Neural progenitor cell (in vitro differentiated cells): ENCODE data around the gene ARID3A.

Experiments
- EZH2 ChIP-seq: fragments of 200-600 bp; sonication (generic); IDR thresholded peaks from 2 replicates; pipeline ENCODE4 v1.6.1; 2017; ENCODE audit warnings: antibody characterized with exemption, mild to moderate bottlenecking, moderate library complexity
- EZH2phosphoT487 ChIP-seq: fragments of 200-600 bp; sonication (generic); IDR thresholded peaks from 2 replicates; pipeline ENCODE4 v1.6.1; 2017; ENCODE audit warnings: antibody characterized with exemption
- TF ChIP-seq, protein P1 (sequence below): fragments of 200-600 bp; sonication (generic); IDR thresholded peaks from 2 replicates; pipeline ENCODE4 v1.5.1; 2017; ENCODE audit warnings: antibody characterized with exemption, mild to moderate bottlenecking

DNA sequence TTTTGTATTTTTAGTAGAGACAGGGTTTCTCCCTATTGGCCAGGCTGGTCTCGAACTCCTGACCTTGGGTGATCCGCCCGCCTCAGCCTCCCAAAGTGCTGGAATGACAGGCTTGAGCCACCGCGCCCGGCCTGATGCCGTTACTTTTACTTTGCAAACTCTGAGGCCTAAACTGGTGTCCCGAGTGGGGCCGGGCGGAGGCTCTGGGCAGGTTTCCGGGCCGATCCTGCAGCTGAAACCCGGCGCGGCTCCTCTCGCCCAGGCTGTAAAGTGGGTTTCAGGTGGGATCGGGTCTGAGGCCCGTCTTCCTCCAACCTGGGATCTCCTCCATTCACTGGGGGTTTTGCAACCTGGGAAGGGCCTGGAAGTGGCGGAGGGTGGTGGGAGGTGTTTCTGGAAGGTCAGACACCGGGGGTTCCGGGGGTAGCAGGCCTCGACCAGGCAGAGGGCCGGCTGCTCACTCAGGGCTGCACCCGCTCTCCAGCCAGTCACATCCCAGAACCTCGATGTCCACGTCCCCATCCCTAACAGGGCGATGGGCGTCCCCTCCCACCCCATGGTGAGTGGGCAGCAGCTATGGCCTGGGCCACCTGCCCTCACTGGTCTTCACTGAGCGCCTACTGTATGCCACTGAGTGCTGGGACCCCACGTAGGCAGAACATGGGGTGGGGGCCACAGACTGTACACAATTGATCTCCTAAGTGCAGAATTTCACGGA lies 37.0 kb downstream of the ARID3A start:
- TF ChIP-seq, protein P1, sequence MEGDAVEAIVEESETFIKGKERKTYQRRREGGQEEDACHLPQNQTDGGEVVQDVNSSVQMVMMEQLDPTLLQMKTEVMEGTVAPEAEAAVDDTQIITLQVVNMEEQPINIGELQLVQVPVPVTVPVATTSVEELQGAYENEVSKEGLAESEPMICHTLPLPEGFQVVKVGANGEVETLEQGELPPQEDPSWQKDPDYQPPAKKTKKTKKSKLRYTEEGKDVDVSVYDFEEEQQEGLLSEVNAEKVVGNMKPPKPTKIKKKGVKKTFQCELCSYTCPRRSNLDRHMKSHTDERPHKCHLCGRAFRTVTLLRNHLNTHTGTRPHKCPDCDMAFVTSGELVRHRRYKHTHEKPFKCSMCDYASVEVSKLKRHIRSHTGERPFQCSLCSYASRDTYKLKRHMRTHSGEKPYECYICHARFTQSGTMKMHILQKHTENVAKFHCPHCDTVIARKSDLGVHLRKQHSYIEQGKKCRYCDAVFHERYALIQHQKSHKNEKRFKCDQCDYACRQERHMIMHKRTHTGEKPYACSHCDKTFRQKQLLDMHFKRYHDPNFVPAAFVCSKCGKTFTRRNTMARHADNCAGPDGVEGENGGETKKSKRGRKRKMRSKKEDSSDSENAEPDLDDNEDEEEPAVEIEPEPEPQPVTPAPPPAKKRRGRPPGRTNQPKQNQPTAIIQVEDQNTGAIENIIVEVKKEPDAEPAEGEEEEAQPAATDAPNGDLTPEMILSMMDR: no peak
- TF ChIP-seq EZH2 (no peak), EZH2phosphoT487 (no peak)
